ENCODE measurements around the gene EXD3.

The EXD3 gene

GRCh38 chr9:137311986-137312851 lies 110.7 kb downstream of the EXD3 start:
- H2AFZ ChIP-seq (ENCODE audit: low read length): no peak overlapping the region
- H4K91ac ChIP-seq (ENCODE audit: low read depth, low read length, poor library complexity): no peak overlapping the region
- no peaks in the 10 kb centered on the region for H3K27me3 ChIP-seq (ENCODE audit: control insufficient read depth in 3 of 3, insufficient read depth in 3 of 3, low read depth in 1 of 3, low read length in 3 of 3)
- peak overlapping the region; percentile 97 for H2BK15ac ChIP-seq (ENCODE audit: low read length)
- H3K9me3 ChIP-seq (replicated peaks in 1 of 2; ENCODE audit: control insufficient read depth in 2 of 2, insufficient read depth in 1 of 2, low read depth in 1 of 2, low read length in 2 of 2): no peaks in the 10 kb centered on the region
- DNase-seq (ENCODE audit: low spot score): no peak
- peaks cover 4% of the 10 kb centered on the region for H3K79me1 ChIP-seq (ENCODE audit: low read depth, low read length)
- H3K36me3 ChIP-seq (replicated peaks in 1 of 2; ENCODE audit: control insufficient read depth in 2 of 2, insufficient read depth in 2 of 2, low read length in 2 of 2): no peaks in the 10 kb centered on the region
- H2AK5ac ChIP-seq (ENCODE audit: low read depth, low read length): peak overlapping the region; percentile 100
- H3K23ac ChIP-seq (ENCODE audit: low read depth, low read length, poor library complexity): peak overlapping the region; percentile 23
- H3K18ac ChIP-seq (ENCODE audit: low read length): peak overlapping the region; percentile 96
- peak overlapping the region; percentile 91 for H2BK5ac ChIP-seq (ENCODE audit: low read length)
- no peak overlapping the region for H3K4me2 ChIP-seq (ENCODE audit: insufficient read depth, low read length, poor library complexity, severe bottlenecking)
- no peak overlapping the region for H3K27ac ChIP-seq (replicated peaks; ENCODE audit: low read length)
- H3K9ac ChIP-seq (ENCODE audit: low read depth, low read length, poor library complexity): peak overlapping the region; percentile 50
- no CpG with 5 or more reads among the region's 28 CpGs for WGBS, 2 donors (ENCODE audit: extremely low coverage in 2 of 2, insufficient read length in 2 of 2, insufficient replicate concordance in 1 of 2)
- H3K4ac ChIP-seq (ENCODE audit: low read length): peak overlapping the region; percentile 5
- peak overlapping the region; percentile 78 for H3K14ac ChIP-seq (ENCODE audit: low read length)
- H3K4me1 ChIP-seq (ENCODE audit: control insufficient read depth in 2 of 2, insufficient read depth in 1 of 2, low read depth in 1 of 2, low read length in 2 of 2): peaks cover 35 to 42% of the 10 kb centered on the region in 2 donors
- H3K4me3 ChIP-seq (ENCODE audit: low read length in 2 of 2): no peak overlapping the region
- H2BK12ac ChIP-seq (ENCODE audit: low read length): peak overlapping the region; percentile 65
- no peak overlapping the region for H4K8ac ChIP-seq (ENCODE audit: low read depth, low read length)
- H2BK120ac ChIP-seq (ENCODE audit: low read depth, low read length): peak overlapping the region; percentile 47

GRCh38 chr9:137311171-137311985 lies 111.6 kb downstream of the EXD3 start:
- Histone ChIP-seq H2AK5ac (ENCODE audit: low read depth, low read length) (peak overlapping the region; percentile 100), H2BK15ac (ENCODE audit: low read length) (peak overlapping the region; percentile 97), H3K4me3 (ENCODE audit: low read length in 2 of 2) (no peak overlapping the region), H2BK12ac (ENCODE audit: low read length) (peak overlapping the region; percentile 90), H3K27ac (replicated peaks; ENCODE audit: low read length) (no peak overlapping the region), H3K18ac (ENCODE audit: low read length) (peak overlapping the region; percentile 89), H2BK120ac (ENCODE audit: low read depth, low read length) (peak overlapping the region; percentile 83), H2AFZ (ENCODE audit: low read length) (no peak overlapping the region), H3K14ac (ENCODE audit: low read length) (no peak overlapping the region), H4K91ac (ENCODE audit: low read depth, low read length, poor library complexity) (peak overlapping the region; percentile 22), H3K9ac (ENCODE audit: low read depth, low read length, poor library complexity) (peak overlapping the region; percentile 30), H3K4me2 (ENCODE audit: insufficient read depth, low read length, poor library complexity, severe bottlenecking) (no peak overlapping the region), H3K36me3 (replicated peaks in 1 of 2; ENCODE audit: control insufficient read depth in 2 of 2, insufficient read depth in 2 of 2, low read length in 2 of 2) (no peaks in the 10 kb centered on the region), H3K27me3 (ENCODE audit: control insufficient read depth in 3 of 3, insufficient read depth in 3 of 3, low read depth in 1 of 3, low read length in 3 of 3) (no peaks in the 10 kb centered on the region), H3K79me1 (ENCODE audit: low read depth, low read length) (peaks cover 3% of the 10 kb centered on the region), H3K9me3 (replicated peaks in 1 of 2; ENCODE audit: control insufficient read depth in 2 of 2, insufficient read depth in 1 of 2, low read depth in 1 of 2, low read length in 2 of 2) (no peaks in the 10 kb centered on the region), H2BK5ac (ENCODE audit: low read length) (peak overlapping the region; percentile 91), H3K23ac (ENCODE audit: low read depth, low read length, poor library complexity) (peak overlapping the region; percentile 85), H4K8ac (ENCODE audit: low read depth, low read length) (no peak overlapping the region), H3K4ac (ENCODE audit: low read length) (peak overlapping the region; percentile 84), H3K4me1 (ENCODE audit: control insufficient read depth in 2 of 2, insufficient read depth in 1 of 2, low read depth in 1 of 2, low read length in 2 of 2) (peaks cover 40 to 43% of the 10 kb centered on the region in 2 donors)
- WGBS, 2 donors (ENCODE audit: extremely low coverage in 2 of 2, insufficient read length in 2 of 2, insufficient replicate concordance in 1 of 2): no CpG with 5 or more reads among the region's 27 CpGs
- no peak for DNase-seq (ENCODE audit: low spot score)

DNA sequence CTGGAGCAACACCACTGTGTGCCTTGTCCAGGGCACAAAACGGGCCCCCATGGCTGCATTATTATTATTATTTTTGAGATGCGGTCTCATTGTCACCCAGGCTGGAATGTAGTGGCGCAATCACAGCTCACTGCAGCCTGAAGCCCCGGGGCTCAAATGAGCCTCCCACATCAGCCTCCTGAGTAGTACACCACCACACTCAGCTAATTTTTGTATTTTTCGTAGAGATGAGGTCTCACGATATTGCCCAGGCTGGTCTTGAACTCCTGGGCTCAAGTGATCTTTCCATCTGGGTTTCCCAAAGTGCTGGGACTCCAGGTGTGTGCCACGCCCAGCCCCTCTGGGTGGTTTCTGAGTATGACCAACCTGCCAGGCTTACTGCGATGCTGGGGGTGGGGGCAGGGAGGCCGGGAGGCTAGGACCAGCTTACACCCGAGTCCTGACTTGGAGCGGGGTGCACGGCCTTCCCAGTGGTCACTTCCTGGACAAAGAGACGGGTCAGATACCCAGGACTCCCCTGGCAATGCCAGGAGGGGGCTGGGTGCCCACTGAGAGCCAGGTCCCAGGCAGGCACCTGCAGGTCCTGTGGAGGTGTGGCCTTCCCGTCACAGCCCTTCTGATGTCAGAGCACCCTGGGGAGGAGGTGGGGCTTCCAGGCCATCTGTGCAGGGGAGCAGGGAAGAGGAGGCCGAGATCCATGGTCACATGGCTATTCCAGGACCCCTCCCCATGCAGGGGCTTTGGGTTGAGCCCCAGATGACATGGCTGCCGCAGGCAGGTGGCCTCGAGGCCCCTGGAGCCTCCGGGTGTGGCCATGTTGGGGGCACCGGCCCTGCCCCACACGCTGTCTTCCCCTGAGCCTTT lies 112.5 kb downstream of the EXD3 start:
- Histone ChIP-seq H2BK5ac (ENCODE audit: low read length) (peak overlapping the region; percentile 91), H3K4me2 (ENCODE audit: insufficient read depth, low read length, poor library complexity, severe bottlenecking) (no peak overlapping the region), H3K9me3 (replicated peaks in 1 of 2; ENCODE audit: control insufficient read depth in 2 of 2, insufficient read depth in 1 of 2, low read depth in 1 of 2, low read length in 2 of 2) (no peaks in the 10 kb centered on the region), H3K27ac (replicated peaks; ENCODE audit: low read length) (no peak overlapping the region), H4K91ac (ENCODE audit: low read depth, low read length, poor library complexity) (peak overlapping the region; percentile 85), H2AFZ (ENCODE audit: low read length) (no peak overlapping the region), H3K18ac (ENCODE audit: low read length) (peak overlapping the region; percentile 89), H3K27me3 (ENCODE audit: control insufficient read depth in 3 of 3, insufficient read depth in 3 of 3, low read depth in 1 of 3, low read length in 3 of 3) (no peaks in the 10 kb centered on the region), H3K36me3 (replicated peaks in 1 of 2; ENCODE audit: control insufficient read depth in 2 of 2, insufficient read depth in 2 of 2, low read length in 2 of 2) (no peaks in the 10 kb centered on the region), H3K4me1 (ENCODE audit: control insufficient read depth in 2 of 2, insufficient read depth in 1 of 2, low read depth in 1 of 2, low read length in 2 of 2) (peaks cover 48 to 49% of the 10 kb centered on the region in 2 donors), H2AK5ac (ENCODE audit: low read depth, low read length) (peak overlapping the region; percentile 100), H2BK15ac (ENCODE audit: low read length) (peak overlapping the region; percentile 95), H2BK12ac (ENCODE audit: low read length) (peak overlapping the region; percentile 84), H2BK120ac (ENCODE audit: low read depth, low read length) (peak overlapping the region; percentile 81), H3K9ac (ENCODE audit: low read depth, low read length, poor library complexity) (no peak overlapping the region), H3K4me3 (ENCODE audit: low read length in 2 of 2) (no peak overlapping the region), H3K79me1 (ENCODE audit: low read depth, low read length) (peaks cover 3% of the 10 kb centered on the region), H4K8ac (ENCODE audit: low read depth, low read length) (no peak overlapping the region), H3K14ac (ENCODE audit: low read length) (no peak overlapping the region), H3K23ac (ENCODE audit: low read depth, low read length, poor library complexity) (peak overlapping the region; percentile 85), H3K4ac (ENCODE audit: low read length) (peak overlapping the region; percentile 84)
- no CpG with 5 or more reads among the region's 20 CpGs for WGBS, 2 donors (ENCODE audit: extremely low coverage in 2 of 2, insufficient read length in 2 of 2, insufficient replicate concordance in 1 of 2)
- no peak for DNase-seq (ENCODE audit: low spot score)
